ENCODE data around the gene TLR2.

TLR2 gene, protein sequence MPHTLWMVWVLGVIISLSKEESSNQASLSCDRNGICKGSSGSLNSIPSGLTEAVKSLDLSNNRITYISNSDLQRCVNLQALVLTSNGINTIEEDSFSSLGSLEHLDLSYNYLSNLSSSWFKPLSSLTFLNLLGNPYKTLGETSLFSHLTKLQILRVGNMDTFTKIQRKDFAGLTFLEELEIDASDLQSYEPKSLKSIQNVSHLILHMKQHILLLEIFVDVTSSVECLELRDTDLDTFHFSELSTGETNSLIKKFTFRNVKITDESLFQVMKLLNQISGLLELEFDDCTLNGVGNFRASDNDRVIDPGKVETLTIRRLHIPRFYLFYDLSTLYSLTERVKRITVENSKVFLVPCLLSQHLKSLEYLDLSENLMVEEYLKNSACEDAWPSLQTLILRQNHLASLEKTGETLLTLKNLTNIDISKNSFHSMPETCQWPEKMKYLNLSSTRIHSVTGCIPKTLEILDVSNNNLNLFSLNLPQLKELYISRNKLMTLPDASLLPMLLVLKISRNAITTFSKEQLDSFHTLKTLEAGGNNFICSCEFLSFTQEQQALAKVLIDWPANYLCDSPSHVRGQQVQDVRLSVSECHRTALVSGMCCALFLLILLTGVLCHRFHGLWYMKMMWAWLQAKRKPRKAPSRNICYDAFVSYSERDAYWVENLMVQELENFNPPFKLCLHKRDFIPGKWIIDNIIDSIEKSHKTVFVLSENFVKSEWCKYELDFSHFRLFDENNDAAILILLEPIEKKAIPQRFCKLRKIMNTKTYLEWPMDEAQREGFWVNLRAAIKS

DNA sequence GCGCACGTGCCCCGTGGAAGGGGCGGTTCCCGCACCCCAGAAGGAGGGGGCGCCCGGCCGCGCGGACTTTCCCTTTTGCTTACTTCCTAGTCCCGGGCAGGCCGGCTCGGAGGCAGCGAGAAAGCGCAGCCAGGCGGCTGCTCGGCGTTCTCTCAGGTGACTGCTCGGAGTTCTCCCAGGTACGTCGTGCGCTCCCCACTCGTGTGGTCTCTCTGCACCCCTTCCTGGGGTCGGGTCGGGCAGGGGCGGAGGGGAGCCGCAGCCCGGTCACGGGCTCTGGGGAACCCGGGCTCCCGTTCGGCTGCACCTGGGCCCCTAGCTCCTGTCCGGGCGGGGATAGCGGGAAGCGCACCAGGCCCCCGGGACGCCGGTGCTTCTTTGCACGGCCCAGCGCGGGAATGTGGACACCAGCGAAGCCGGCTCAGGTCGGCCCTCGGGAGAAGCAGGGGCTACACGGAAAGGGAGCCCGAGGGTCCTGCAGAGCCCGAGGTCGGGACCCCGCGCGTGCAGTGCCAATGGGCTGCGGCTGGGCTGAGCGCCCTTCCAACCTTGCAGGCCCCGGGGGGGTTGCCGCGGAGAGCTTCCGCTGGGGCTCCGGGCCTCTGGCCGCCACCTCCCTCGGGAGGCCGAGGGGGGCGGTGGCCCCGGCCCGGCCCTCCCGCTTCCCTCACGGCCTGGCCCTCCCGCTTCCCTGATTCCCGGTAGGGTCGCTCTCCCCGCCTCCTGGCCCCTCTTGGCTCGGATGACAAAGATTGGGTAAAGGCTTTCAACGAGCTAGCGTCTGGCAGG is at the start of gene TLR2:
TSS of gene TLR2 (plus strand) at position 99 of the 789 bp plus-strand sequence. CDS start 18,628 bp downstream, outside the sequence.
- peak; percentile 63 for DNase-seq (ENCODE audit: low spot score)

DNA sequence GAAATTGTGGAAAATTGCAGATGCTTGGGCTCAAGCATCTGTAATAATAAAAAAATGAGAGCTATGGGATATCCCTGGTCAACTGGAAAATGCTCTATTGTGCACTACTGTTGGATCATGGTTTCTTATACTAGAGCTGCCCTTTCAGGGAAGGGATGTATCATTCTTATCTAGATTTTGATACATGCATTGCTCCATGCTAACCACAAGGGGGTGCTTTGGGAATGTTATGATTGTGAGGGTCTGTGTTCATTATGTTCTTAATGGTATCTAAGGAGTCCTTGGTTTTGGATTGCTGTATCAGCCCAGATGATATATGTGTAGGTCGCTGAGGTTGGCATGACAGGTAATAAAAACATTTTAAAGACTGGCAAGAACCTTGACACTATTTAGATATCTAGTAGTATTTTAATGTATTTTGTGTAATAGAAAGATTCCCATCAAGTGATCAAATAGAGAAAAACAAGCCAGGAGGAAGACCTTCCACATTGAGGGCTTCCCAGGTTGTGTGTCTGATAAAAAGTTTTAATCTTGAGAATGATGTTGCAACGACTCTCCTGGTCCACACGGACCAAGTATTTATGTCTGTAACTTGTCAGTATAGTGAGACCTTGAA is 49.2 kb upstream of the TLR2 start:
- peak; percentile 43 for DNase-seq (ENCODE audit: low spot score)

DNA sequence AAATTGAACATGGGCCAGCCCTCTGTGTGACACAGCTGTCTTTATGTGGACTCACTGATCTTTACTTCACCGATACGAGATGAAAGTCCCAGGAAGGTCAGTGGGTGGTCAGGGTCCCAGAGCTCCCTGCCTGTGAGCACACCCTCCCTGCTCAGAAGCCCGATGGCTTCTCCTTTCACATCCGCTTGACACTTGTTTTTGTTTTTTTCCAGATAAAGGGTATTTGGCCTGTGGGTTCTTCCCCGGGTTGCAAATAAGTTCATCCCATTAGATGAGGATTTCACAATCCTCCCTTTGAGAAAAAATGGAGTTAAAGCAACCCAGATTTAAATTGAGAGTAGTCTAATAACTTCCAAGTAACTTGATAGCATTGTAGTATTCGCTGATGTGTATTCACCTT is 48.2 kb upstream of the TLR2 start:
- no peak for DNase-seq (ENCODE audit: low spot score)

DNA sequence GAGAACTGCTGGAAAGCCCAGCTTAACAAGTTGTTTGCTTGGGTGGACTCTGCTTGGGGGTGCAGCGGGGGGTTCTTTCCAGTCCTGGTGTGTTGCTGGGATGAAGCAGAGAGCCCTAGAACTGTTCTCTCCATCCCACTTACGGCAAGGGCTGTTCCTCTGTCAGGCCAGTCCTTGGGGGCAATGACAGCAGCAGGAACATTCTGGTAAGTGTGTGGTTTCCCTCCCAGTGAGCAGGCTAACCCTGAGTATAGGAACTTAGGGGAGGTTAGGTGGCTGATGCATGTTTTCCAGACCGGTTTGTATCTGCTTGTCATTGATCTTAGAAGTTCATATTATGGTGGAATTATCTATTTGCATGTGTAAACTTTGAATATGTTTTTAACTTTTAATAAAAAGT is 46.9 kb upstream of the TLR2 start:
- no peak for DNase-seq (ENCODE audit: low spot score)

DNA sequence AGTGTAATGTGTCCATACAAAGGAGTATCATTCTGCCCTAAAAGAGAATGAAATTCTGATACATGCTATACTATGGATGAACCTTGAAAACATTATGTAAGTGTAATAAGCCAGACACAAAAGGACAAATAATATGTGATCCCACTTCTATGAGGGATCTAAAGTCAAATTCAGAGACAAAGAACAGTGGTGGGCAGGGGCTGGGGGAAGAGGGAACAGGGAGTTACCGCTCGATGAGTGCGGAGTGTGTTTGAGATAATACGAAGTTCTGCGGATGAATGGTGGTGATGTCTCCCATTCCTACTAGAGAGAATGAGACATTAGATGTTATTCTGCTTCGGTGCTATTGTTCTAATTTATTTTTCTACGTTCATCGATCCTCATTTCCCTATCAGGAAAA is 46.1 kb upstream of the TLR2 start:
- DNase-seq (ENCODE audit: low spot score), result no peak

DNA sequence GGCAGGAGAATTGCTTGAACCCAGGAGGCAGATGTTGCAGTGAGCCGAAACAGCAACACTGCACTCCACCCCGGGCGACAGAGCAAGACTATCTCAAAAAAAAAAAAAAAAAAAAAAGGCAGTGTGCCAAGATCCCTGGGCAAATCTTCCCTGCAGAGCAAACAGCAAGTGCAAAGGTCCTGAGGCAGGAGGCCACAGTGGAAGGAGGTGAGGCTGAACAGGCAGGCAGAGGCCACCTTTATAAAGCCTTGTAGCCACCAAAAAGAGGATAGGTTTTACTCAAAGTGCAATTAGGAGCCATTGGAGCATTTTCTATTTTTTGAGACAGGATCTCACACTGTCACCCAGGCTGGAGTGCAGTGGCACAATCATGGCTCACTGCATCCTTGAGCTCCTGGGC is 45.1 kb upstream of the TLR2 start:
- DNase-seq (ENCODE audit: low spot score), result no peak

DNA sequence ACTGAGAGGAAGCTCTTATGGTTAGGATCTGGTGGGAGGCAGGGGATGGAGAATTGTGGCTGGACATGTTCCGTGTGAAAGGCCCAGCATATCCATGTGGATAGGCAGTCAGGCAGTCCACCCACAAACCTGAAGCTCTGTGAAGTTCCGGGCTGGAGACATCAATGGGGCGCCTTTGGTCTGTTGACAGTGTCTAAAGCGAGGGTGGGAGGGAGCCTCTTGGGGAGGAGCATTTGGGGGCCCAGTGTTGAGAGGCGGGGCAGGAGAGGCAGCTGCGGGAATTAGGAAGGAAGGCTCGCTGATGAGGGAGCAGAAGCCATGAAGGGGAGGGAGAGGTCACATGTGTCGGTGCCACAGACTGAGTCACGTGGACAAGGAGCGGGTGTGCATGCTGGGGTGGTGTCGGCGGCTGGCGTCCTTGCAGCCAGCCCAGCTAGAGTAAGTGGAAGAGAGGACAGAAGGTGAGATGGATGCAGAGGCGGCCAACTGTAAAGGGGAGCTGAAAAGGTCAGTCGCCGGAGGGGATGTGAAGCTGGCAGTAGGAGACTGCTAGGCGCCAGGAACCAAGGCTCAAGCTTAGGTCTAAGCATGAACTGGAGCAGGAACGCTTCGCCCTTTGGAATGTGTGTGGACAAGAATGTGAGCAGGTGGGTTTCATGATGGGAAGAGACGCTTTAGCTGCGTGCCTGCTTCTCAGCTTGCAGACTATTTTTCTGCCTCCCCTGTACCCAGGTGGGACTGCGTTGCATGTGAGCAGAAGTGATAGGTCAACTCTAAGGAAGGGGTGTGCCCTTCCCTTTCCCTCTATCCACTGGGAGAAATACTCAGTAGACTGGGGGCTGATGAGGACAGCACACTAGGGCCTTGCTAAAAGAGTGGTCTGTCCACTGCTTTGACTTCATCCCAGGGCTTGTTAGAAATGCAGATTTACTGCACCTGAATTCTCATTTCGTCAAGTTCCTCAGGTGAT is 44.0 kb upstream of the TLR2 start:
- no peak for DNase-seq (ENCODE audit: low spot score)

DNA sequence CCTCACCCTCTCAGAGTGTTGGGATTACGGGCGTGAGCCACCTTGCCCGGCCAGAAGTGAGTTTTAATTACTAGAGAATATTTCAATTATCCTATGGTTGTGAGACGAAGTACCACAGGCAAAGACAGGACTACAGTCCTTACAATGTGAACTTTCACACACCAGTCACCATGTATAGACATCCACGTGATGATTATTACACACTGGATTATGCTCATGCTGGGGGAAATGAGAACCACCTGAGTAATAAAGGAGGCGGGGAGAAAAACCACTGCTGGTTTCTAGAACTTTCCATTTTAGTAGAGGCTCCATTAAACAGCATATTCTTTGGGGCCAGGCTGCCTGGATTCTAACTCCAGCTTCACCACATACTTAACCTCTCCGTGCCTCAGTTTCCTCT is 42.5 kb upstream of the TLR2 start:
- DNase-seq (ENCODE audit: low spot score), result no peak

DNA sequence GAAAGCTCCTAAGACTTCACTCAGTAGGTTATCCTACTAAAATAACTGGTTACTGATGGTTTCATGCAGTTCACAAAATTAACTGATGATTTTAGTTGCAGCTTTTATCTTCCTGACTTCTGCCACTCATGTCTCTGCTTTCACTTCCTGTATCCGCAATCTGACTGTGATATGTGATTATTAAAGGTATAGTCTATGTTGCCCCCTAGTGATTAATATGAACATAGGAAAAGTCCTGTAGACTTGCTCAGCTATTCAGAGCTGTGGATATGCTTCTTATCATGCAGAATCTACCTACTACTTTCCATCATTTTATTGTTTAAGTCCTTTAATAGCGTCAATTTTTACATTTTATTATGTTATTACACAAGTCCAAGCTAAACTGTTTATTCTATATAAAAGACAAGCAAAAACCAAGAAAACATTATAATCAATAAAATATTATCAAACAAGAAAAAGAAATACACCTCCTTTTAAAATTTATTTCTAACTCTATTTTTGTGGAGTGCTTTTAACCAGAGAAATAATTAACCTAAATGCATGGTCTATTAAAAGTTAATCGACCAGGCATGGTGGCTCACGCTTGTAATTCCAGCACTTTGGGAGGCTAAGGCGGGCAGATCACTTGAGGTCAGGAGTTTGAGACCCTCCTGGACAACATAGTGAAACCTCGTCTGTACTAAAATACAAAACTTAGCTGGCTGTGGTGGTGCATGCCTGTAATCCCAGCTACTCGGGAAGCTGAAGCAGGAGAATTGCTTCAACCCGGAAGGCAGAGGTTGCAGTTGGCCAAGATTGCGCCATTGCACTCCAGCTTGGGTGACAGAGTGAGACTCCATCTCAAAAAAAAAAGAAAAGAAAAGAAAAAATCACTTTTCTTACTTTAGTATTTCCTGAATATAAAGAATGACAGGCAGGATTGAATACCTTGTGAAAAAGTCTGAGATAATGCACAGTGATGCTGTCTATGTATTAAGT is 40.4 kb upstream of the TLR2 start:
- peak; percentile 33 for DNase-seq (ENCODE audit: low spot score)

DNA sequence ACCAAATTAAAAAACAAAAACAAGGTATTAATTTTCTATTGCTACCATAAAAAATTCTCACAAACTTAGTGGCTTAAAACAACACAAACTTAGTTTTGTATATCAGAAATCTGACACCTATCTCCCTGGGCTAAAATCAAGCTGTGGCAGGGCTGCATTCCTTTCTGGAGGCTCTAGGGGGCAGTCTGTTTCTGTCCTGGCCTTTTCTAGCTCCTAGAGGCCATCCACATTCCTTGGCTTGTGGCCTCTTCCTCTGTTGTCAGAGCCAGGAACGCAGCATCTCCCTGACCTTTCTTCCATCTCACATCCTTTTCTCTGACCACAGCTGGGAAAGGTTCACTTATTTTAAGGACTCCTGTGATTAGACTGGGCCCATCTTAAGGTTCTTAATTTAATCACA is 38.9 kb upstream of the TLR2 start:
- no peak for DNase-seq (ENCODE audit: low spot score)

DNA sequence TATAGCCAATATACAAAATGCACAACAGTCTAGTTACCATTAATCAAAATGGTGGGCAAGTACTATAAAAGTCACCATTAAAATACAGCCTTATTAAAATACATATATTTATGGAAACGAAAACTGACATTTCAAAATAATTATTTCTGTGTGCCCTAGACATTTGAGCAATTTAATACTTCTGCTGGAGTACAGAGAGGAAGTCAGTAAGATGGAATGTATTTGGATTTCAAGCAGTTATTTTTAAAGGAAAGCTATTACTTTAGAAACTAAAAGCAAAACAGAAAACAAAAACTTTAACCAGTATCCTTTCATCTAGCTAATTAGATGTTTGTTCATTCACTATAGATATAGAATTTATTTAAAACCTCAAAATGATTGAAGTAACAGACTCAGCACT is 37.8 kb upstream of the TLR2 start:
- no peak for DNase-seq (ENCODE audit: low spot score)

DNA sequence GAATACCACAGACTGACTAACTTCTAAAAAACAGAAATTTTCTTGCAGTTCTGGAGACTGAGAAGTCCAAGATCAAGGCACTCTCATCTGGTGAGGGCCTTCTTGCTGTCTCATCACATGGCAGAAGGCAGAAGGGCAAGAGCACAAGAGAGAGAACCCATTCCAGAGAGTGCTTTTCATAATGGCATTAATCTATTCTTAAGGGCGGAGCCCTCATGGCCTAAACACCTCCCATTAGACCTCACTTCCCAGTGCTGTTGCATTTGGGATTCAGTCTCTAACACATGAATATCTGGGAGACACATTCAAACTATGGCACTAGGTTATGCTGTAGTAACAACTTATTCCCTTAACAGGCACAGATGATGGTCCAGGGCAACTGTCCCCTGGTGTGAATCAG is 37.1 kb upstream of the TLR2 start:
- no peak for DNase-seq (ENCODE audit: low spot score)

DNA sequence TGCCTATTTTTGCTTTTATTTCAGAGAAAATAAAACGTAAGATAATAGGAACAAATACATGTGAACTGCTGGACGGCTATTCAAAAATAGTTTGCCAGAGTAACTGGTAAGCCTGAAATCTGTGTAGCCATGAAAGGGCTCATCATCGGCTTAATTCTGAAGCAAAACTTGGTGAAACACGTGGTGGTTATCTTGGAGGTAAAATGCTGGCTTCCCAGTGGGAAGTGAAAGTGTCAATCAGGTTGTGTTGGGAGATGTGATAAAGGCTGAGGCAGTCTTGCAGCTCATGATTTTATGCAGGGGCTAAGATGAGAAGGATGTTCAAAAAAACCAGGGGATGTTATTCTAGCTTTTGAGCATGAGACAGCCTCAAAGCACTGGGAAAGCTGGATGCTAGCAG is 36.1 kb upstream of the TLR2 start:
- DNase-seq (ENCODE audit: low spot score), result no peak

DNA sequence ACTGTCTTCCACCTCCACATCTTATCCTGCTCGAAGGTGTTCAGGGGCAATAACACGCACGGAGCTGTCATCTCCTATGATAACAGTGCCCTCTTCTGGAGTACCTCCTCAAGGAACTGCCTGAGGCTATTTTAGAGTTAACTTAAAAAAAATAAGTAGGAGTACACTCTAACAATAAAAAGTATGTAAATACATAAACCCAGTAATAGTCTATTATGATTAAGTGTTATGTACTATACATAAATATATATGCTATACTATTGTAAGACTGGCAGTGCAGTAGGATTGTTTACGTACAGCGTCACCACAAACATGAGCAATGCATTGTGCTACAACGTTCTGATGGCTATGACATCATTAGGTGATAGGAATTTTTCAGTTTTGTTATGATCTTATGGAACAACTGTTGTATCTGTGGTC is 34.5 kb upstream of the TLR2 start:
- no peak for DNase-seq (ENCODE audit: low spot score)

DNA sequence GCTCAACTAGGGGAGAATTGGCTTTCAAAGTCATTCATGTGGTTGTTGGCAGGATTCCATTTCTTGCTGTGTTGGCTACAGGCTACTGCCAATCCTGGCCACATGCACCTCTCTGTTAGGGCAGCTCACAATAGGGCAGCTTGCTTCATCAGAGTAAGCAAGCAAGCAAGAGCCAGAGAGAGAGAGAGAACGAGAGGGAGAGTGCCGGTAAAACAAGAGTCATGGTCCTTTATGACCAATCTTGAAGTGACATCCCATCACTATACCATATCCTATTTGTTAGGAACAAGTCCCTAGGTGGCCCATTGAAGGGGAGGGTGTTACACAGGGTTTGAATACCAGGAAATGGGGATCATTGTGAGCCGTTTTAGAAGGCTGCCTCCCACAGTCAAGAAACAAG is 33.0 kb upstream of the TLR2 start:
- no peak for DNase-seq (ENCODE audit: low spot score)

DNA sequence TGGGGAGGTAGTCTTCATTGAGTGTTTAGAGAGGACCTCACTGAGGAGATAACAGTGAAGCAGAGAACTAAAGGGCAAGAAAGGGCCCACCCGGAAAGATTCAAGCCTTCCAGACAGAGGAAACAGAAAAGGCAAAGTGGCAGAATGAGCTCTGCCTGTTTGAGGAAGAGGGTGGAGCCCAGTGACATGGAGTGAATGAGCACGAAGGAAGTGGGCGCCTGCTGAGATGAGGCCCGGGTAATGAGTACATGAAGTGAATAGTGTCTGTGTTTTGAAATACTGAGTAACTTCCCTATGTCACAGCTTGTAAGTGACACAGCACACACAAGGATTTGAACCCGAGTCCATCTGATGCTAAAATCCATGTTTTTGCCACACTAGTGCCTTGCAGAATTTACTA is 32.5 kb upstream of the TLR2 start:
- DNase-seq (ENCODE audit: low spot score), result no peak

DNA sequence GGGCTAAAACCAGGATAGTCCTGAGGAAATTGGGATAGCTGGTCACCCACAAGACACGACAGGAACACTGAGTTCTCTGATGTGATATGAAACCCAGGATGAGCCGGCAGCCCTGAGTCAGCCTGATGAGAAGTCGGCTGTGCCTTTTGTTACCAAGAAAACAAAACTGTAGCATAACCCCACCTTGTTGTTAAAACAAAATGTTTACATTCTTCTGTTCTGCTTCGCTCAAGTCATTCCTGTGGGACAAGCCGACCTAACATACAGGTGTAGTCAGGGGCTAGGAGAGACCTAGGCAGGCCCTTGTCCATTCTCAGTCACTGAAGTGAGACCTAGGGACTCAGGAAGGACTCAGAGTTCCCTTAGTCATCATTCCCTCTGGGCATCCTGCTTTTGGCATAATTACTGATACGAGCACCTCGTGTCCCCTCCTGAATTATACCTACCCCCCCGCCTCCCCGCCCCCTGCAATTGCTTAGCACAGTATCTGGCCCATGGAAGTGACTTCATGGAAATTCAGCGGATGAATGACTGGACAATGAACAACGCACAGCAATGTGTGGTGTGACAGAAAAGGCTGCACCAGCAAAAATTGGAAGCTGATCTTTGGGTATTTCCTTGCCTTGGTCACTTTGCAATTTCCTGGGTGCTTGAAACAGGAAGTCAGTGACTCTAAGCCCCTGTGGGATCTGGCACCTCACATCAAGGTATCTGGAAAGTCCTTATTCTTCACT is 31.9 kb upstream of the TLR2 start:
- DNase-seq (ENCODE audit: low spot score), result no peak

DNA sequence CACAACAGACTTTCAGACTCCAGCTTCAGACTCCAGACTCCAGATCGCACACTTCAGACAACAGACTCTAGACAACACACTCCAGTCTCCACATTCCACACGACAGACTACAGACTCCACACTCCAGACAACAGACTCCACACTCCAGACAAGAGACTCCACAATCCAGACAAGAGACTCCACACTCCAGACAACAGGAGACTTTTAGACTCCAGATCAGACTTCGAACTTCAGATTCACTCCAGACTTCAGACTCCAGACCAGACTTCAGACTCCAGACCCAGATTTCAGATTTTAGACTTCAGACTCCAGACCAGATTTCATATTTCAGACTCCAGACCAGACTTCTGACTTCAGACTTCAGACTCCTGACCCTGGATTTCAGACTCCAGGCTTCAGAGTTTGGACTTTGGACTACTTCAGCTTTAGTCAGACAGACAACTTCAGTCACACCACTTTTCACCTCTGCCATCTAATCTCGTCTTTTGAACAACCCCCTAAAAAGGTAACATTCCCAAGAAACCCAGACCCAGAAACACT is 29.0 kb upstream of the TLR2 start:
- no peak for DNase-seq (ENCODE audit: low spot score)

DNA sequence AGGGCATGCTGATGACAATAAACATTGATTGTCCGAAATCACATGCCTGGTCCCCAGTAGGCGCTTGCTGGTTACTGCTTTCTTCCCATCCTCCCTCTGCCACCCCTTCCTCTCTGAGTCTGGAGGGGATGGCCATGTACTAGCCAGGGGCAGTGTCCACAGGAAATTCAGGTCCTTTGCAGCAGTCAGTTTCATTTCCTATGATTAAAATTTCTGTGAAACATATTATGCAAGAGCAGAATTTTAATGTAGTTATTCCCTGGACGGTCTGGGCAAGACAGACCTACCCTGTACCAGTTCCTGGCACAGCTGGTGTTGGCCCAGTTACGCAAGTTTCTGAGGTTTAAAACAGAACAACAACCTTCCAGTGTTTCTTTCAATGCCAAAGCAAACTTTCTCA is 28.2 kb upstream of the TLR2 start:
- DNase-seq (ENCODE audit: low spot score), result no peak

All from AG20443 (cell line).